HEK293T (cell line): Measurements from ENCODE around the gene PLEKHO2.

Experiments
- BHLHE40 ChIP-seq: fragments of 450-650 bp; IDR thresholded peaks from 2 replicates; pipeline ENCODE4 v1.6.1; 2016; ENCODE audit warnings: mild to moderate bottlenecking, moderate library complexity, borderline replicate concordance
- ELF4 ChIP-seq: fragments of 450-650 bp; IDR thresholded peaks from 2 replicates; pipeline ENCODE4 v1.6.1; 2017; ENCODE audit warnings: antibody characterized with exemption
- FOXA1 ChIP-seq: fragments of 450-650 bp; IDR thresholded peaks from 2 replicates; pipeline ENCODE4 v1.6.1; 2016; ENCODE audit warnings: mild to moderate bottlenecking
- FOXK2 ChIP-seq: fragments of 450-650 bp; IDR thresholded peaks from 2 replicates; pipeline ENCODE4 v1.6.1; 2016; ENCODE audit warnings: mild to moderate bottlenecking
- LEF1 ChIP-seq: fragments of 450-650 bp; IDR thresholded peaks from 2 replicates; pipeline ENCODE4 v1.6.1; 2017; ENCODE audit warnings: mild to moderate bottlenecking, borderline replicate concordance
- NFRKB ChIP-seq: fragments of 450-650 bp; IDR thresholded peaks from 2 replicates; pipeline ENCODE4 v1.6.1; 2016; ENCODE audit warnings: mild to moderate bottlenecking, moderate library complexity
- SP1 ChIP-seq: fragments of 450-650 bp; IDR thresholded peaks from 2 replicates; pipeline ENCODE4 v1.6.1; 2017
- SUZ12 ChIP-seq: fragments of 450-650 bp; IDR thresholded peaks from 2 replicates; pipeline ENCODE4 v1.6.1; 2016; ENCODE audit warnings: mild to moderate bottlenecking
- TARDBP ChIP-seq: fragments of 450-650 bp; IDR thresholded peaks from 2 replicates; pipeline ENCODE4 v1.6.1; 2016

DNA sequence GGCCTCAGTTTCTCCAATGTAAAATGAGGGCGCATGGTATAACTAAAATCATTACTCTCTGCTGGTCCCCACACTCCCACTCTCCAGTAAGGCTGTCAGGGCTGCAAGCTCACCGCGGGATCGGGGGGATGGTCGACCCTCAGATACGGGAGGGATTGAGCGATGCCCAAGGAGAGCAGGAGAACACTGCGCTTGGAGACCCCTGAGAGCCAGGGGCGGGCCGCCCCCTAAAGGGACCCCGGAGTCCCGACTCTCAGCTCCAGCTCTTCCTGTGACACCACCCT lies 713 bp upstream of the PLEKHO2 start:
- no peak for TF ChIP-seq ELF4
- no peak for TF ChIP-seq SP1
- no peak for TF ChIP-seq TARDBP
- TF ChIP-seq FOXK2: no peak
- no peak for TF ChIP-seq LEF1
- TF ChIP-seq NFRKB: no peak
- TF ChIP-seq BHLHE40: no peak
- no peak for TF ChIP-seq SUZ12
- TF ChIP-seq FOXA1: no peak
